SKM-1 (cell line): Measurements from ENCODE around the gene MOV10L1.
A peak's percentile ranks its signal among the peaks of the same experiment; 100 is the strongest.
"Not testable (repeated sequence)": the region's sequence is repeated elsewhere in the genome, so short reads cannot be mapped to it uniquely, and the experiment has no call there.

Experiments
- DNase-seq: peaks from one replicate; lab custom pipeline; 2025; ENCODE audit not compliant: unreplicated experiment; lab: John Stamatoyannopoulos, UW

MOV10L1 gene

DNA sequence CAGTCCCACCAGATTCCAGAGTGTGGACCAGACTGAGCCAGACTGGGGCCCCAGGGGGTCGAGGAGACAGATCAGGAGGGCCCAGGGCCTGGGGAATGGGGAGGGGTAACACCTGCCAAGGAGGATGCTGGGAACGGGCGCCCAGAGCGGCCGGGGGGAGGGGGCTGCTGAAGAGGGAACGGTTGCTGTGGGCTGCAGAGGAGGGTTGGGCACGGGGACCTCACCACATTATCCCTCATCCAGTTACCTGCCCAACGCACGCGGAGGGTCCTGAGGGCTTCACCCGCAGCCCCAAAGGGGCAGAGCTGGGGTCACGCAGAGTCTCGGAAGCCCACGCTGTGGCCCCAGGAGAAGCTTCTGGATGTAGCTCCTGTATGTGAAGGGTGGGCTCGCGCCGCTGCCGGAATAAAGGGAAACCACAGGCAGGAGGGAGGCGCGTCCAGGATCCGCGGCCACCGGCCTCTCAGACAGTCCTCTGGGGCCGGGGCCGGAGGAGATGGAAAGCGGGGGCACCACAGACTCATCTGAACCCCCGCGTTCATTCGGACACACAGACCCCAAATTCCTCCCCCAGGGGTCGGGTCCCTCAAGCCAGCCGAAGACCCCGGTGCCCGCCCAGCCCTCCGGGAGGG, 110.1 kb downstream of the MOV10L1 start:
- DNase-seq = no peak

DNA sequence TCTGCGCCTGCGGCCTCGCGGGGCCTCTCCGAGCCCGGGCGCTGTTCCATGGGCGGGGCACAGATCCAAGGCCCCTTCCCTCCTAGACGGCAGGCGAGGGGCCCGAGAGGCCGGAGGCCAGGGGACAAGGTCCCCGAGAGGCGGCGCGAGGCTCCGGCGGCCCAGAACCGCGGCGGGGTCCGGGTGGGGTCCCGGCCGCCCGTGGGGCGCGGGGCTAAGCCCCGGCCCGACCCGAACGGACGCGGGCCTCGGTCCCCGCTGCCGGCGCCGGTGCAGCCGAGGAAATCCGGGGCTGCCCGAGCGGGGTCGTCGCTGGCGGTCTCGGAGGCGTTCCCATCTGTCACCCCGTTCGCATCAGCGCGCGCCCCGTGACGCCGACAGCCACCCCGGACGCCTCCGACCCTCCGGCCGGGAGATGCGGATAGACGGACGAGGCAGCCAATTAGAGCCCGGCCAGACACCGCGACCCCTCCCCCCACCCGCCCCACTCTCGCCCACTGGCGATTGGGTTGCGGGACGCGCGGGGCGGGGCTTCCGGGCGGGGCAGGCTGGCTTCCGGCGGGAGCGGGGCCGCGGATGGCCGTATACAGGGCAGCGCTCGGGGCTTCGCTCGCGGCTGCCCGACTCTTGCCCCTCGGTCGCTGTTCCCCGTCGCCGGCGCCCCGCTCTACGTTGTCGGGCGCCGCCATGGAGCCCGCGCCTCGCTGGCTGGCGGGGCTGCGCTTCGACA, 110.8 kb downstream of the MOV10L1 start, which contains the start of gene SELENOO:
SELENOO (plus strand) TSS at position 551 of the 730 bp plus-strand sequence; CDS start at position 577, 26 bp downstream.
- peak; percentile 57 for DNase-seq

DNA sequence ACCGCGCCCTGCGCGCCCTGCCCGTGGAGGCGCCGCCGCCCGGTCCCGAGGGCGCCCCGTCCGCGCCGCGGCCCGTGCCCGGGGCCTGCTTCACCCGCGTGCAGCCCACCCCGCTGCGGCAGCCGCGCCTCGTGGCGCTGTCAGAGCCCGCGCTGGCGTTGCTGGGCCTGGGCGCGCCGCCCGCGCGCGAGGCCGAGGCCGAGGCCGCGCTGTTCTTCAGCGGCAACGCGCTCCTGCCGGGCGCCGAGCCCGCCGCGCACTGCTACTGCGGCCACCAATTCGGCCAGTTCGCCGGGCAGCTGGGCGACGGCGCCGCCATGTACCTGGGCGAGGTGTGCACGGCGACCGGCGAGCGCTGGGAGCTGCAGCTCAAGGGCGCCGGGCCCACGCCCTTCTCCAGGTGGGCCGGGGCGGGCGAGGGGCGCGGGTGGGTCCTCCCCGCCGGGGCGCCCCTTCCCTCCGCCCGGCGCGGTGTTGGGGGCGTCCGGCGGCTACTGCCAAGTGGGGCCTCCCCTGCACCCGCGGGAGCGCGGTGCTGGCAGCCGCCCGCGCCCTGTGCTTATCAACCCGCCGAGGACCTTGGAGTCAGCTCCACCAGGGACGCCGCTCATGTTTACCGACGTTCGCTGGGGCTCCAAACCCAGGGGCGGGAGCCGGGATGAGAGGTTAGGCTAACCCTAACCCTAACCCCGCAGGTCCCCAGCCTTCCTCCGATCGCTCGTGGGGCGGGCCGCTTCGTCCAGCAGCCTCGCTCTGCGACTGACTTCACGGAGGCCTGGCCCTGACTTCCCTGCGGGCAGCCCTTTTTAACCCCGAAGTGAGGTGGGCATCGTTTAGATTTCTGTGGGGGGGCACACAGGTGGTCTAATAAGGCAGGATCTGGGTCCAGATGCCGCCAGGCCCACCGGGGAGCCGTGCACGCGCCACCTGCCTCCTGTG, 111.7 kb downstream of the MOV10L1 start:
- no peak for DNase-seq

DNA sequence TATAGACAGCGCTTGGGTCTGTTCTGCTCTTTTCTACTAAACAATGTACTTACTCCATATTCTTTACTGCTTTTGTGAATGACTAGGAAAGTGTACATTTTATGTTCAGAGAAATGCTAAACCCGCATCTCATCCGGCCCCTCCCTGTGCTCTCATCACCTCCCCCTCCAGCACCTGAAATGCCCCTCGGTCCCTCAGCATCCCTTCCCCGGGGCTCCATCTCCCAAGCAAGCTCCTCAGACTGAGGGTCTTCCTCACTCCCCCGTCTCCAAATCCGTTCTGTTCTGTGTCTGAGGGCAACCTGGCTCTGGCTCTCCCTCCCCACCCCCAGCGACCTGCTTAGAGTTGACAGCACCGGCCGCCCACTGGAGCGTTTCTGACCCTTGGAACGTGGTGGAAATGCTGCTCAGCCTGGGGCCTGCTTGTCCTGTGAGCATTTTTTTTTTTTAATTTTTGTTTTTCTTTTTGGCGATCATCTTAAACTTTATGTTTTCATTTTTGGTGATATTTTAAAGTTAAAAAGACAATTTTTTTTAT, 112.4 kb downstream of the MOV10L1 start:
- no peak for DNase-seq

DNA sequence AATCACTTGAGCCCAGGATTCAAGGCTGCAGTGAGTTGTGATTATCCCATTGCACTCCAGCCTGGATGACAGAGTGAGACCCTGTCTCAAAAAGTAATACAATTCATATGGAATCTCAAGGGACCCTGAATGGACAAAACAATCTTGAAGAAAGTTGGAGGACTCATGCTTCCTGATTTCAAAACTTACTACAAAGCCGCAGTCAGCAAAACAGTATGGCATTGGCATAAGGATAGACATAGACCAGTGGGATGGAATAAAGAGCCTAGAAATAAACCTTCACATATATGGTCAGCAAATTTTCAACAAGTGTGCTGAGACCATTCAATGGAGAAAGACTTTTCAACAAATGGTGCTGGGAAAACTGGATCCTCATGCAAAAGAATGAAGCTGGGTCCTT, 113.5 kb downstream of the MOV10L1 start:
- DNase-seq = no peak

DNA sequence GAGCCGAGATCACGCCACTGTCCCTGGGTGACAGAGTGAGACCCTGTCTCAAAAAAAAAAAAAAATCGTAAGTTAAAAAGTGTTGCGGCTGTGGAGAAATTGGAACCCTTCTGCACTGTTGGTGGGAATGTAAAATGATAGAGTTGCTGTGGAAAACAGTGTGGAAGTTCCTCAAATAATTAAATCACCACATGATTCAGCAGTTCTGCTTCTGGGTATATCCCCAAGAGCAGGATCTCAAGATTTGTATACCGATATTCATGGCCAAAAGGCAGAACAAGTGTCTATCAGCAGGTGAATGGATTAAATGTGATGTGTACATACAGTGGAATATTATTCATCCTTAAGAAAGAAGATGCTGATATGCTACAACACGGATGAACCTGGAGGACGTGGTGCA, 114.8 kb downstream of the MOV10L1 start:
- DNase-seq = no peak

DNA sequence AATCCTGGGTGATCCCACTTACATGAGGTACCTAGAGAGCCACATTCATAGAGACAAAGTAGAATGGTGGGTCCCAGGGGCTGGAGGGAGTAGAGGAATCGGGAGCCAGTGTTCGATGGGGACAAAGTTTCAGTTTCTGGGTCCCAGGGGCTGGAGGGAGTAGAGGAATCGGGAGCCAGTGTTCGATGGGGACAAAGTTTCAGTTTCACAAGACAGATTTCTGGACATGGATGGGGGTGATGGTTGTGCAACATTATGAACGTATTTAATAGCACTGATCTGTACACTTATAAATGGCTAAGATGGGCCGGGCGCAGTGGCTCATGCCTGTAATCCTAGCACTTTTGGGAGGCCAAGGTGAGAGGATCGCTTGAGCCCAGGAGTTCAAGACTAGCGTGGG, 115.2 kb downstream of the MOV10L1 start:
- DNase-seq = not testable (repeated sequence)

DNA sequence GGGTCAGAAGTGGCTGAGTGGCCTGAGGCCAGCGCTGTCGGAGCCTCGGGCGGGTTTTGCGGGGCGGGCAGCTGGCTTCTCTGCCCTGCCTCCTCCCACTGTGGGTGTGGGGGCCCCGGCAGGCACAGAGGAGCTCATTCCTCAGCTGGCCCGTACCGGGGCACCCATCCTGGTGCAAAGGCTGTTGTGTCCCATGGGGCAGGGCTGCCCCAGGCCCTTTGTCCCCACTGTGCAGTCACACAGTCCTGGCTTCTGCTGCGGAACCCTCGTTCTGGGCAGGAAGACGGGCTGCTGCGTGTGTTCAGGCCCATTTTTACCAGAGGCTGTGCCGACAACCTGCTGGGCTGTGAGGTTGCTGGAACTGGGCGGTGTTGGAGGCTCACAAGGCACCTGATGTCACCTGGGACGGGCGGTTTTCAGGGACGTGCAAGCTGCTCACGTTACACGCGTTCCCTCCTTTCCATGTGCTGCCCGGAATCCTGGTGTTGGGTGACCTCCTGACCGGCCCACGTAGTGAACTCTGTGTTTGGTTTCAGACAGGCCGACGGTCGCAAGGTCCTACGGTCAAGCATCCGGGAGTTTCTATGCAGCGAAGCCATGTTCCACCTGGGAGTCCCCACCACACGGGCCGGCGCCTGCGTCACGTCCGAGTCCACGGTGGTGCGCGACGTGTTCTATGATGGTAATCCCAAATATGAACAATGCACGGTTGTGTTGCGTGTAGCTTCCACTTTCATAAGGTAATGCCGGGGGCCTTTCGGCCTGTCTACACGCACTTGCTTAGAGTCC, 116.2 kb downstream of the MOV10L1 start:
- DNase-seq = no peak

DNA sequence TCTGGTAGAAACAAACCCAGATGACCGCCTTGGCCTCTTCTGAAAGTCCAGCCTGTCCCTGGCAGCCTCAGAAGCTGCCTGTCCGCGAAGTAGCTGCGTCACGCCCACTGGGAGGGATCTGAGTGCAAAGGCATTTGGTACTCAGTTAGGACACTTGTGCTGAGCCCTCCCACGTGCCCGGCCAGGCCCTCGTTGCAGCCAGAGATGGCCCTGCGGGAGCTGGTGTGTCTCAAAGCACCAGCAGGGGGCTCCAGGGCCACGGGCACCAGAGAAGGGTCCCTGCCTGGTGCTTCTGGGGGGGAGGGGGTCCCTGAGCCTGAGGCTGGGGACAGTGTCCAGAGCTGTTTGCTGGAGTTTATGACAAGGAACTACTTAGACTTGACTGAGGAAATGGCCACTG, 116.8 kb downstream of the MOV10L1 start:
- no peak for DNase-seq

DNA sequence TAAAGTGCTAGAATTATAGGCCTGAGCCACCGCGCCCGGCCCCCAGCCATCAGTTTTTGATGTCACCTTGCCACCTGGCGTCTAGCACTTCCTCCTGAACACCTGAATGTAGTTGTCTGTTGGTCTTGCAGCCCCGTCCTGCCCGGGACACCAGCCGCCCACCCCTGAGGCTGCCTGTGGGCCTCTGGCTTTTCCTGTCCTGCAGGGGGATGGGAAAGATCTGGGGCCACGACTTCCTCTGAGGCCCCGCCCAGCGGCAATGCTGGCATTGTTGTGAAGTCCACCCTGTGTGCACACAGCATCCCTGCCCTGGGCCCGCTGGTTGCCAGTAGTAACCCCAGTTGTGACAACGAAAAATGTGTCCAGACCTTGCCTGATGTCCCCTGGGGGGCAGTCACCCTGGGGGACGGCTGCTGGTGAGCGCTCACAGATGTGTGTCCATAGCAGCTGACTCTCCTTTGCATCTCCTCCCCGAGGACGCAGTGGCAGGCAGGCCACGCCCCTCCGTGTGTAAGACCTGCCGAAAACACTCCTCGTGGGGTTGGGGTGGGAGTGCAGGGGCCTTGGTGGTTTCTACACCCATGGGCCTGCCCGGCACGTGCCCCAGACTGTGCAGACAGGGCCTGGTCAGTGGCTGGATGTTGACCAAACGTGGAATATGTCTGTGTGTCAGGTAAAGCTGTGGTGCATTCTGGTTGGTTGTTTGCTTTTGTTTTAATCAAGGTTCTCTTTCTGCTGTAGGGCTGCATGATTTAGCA, 117.8 kb downstream of the MOV10L1 start:
- no peak for DNase-seq

DNA sequence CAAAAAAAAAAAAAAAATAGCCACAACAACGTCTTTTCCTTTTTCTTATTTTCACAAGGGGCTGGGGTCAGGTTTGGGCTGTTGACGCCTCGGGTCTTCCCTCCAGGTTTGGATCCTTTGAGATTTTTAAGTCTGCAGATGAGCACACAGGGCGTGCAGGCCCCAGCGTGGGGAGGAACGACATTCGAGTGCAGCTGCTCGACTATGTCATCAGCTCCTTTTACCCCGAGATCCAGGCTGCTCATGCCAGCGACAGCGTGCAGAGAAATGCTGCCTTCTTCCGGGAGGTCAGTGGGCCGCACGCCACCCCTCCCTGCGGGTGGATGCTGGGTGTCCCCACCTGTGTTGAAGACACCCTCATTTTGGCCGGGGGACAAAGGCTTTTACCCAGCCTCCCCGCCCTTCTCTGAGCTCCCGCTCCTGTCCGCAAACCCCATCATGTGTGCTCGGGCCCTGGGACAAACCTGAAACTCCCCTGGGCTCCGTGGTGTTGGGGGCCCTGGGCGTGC, 118.7 kb downstream of the MOV10L1 start:
- no peak for DNase-seq

DNA sequence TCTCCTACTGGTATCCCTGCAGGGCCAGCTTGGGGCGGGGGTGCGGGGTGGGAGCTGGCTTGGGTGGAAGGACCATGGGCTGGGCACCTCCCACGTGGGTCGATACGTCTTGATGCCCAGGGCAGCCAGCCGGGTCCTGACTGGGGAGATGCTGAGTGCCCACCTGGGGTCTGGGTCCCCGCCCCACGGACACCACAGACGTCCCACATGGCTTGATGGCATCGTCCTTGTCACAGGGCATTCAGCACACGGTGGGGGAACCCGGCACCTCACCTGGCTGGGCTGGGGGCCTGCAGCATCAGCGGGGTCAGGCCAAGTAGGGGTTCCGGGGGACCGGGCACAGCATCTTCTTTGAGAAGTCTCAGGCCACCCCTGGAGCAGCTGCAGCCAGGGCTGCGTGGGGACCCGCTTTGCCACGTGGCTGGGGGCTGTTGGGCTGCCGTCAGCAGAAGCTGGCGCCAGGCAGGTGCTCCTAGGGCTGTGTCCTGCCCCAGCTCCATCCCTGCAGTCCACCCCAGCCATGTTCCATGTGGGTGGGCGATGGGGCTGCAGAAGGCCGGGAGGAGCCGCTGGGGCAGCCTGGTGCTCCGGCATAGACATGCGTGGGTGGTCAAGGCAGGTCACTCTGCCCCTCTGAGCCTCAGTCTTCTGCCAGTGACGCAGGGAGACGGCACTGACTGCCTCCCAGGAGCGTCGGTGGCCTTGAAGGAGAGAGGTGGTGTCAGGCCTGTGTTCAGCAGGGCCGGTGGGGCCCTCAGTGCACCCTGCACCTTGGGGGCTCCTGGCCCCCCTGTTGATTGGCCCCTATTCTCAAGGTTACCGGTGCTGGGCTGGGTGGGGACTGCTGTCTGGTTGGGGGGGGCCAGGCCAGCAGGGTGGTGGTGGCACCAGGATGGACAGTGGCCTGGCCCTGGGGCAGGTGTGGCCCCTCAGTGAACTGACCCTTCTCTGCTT, 119.4 kb downstream of the MOV10L1 start:
- DNase-seq = no peak

DNA sequence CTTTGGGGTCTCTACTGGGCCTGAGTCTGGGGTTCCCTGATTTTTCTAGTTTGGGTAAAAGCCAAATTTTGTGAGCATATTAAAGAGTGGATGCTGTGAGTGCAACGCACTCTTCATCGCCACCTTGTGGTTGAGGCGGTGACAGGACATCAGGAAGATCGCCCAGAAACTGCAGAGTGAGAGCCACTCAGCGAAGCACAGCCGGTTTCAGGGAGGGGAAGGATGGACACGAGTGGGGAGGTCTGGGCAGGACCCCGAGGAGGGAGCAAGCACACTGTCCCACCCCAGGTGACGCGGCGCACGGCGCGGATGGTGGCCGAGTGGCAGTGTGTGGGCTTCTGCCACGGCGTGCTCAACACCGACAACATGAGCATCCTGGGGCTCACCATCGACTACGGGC, 120.1 kb downstream of the MOV10L1 start:
- DNase-seq = no peak

DNA sequence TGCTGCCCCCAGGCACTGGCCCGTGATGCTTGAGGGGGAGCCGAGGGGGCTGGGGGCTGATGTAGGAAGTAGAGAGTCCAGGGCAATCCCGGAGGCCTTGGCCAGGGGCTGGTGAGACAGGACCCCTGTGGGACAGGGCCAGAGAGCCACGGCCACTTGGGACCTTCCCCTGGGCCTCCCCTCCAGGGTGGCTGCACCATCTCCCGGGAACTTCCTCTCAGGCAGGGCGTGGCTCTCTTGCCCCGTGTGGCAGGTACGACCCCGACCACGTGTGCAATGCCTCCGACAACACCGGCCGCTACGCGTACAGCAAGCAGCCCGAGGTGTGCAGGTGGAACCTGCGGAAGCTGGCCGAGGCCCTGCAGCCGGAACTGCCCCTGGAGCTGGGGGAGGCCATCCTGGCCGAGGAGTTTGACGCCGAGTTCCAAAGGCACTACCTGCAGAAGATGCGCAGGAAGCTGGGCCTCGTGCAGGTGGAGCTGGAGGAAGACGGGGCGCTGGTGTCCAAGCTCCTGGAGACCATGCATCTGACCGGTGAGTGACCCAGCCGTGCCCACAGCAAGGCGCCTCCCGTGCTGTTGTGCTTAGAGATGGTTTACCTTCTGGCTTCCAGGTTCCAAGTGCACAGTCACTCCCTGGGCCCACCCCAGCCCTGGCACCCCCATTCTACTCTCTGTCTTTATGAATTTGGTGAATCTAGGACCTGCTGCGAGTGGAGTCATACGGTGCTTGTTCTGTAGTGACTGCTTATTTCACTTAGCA, 120.8 kb downstream of the MOV10L1 start:
- DNase-seq = no peak

DNA sequence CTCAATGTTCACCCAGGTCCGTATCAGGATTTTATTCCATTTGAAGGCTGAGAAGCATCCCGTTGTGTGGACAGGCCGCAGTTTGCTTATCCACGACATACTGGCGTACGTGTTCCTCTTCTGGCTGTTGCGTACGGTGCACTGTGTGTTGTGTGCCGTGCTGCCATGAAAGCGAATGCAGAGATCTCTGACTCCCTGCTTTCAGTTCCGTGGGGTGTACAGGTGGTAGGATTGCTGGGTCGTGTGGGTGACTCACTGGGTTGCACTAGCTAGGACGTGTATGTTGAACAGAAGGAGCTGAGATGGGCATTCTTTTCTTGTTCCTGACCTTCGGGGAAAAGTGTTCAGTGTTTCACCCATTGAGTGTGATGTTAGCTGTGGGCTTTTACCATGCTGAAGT, 121.3 kb downstream of the MOV10L1 start:
- no peak for DNase-seq
